AG04450 (cell line): ENCODE data around the gene THOC2. TPM values are rescaled to one million over a fixed set of nuclear protein-coding genes. Genes with fewer than 3 reads are reported as not detected.

Experiments
- CTCF ChIA-PET: fragments of 300-600, 350-600 bp; formaldehyde crosslinking; extraction: SDS; loops from one replicate; lab custom pipeline; 2022; ENCODE audit warnings: antibody characterized with exemption, inconsistent platforms; lab: Charles Lee
- POLR2A ChIA-PET: fragments of 350-600 bp; formaldehyde crosslinking; extraction: SDS; loops from one replicate; lab custom pipeline; 2021; ENCODE audit warnings: antibody characterized with exemption, inconsistent platforms; lab: Yijun Ruan, JAX
- DNase-seq: peaks from one replicate; pipeline ENCODE4 v3.0.0-alpha.2; 2011; ENCODE audit warnings: low read depth, low spot score
- H3K27ac ChIP-seq: one replicate; pipeline ENCODE4 v1.5.1; 2012; ENCODE audit warnings: low read depth, low read length, control low read depth
- H3K27me3 ChIP-seq: one replicate; pipeline ENCODE4 v1.6.0; 2012; ENCODE audit warnings: low read length; ENCODE audit not compliant: control insufficient read depth, insufficient read depth
- H3K4me3 ChIP-seq: 2 replicates; pipeline ENCODE4 v1.5.1; 2011; ENCODE audit warnings: mild to moderate bottlenecking, low read depth, low read length, control low read depth
- H3K9me3 ChIP-seq: 2 replicates; pipeline ENCODE4 v1.5.1; 2012; ENCODE audit warnings: low read length; ENCODE audit not compliant: control insufficient read depth, insufficient read depth
- polyA plus RNA-seq: library from polyadenylated mRNA; depleted of rRNA; stranded (reverse); fragments of >200 nt; gene quantifications from 2 replicates; pipeline ENCODE4 v1.2.3, GENCODE V29; 2011; rRNA removed
- small RNA-seq: library from RNA; depleted of rRNA; stranded (forward); fragments of <200 nt; gene quantifications from one replicate; pipeline ENCODE3, GENCODE V24; 2012; ENCODE audit warnings: low read depth; ENCODE audit not compliant: insufficient read length
- TF ChIP-seq, protein P1 (sequence below): IDR thresholded peaks from 2 replicates; pipeline ENCODE4 v1.5.1; 2011; ENCODE audit warnings: low read depth, low read length, control low read depth, inconsistent platforms

The THOC2 gene
- polyA plus RNA-seq, 1 experiment: 91.2 TPM

DNA sequence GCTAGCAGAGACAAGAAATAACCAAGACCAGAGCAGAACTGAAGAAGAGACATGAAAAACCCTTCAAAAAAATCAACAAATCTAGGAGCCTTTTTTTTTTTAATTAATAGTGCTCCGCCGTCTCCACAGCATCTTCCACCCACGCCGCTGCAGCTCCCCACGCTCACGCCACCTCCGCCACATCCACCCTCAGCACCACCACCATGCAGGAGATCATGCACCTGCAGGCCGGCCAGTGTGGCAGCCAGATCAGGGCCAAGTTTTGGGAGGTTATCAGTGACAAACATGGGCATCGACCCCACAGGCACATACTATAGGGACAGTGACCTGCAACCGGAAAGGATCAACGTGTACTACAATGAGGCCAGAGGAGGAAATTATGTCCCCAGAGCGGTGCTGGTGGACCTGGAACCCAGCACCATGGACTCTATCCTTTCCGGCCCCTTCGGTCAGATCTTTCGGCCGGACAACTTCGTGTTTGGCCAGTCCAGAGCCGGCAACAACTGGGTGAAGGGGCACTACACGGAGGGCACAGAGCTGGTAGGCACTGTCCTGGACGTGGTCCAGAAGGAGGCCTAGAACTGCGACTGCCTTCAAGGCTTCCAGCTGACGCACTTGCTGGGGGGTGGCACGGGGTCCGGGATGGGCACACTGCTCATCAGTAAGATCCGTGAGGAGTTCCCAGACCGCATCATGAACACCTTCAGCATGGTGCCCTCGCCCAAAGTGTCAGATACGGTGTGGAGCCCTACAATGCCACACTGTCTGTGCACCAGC is 171.2 kb downstream of the THOC2 start:
- H3K9me3 ChIP-seq: no peaks in the 10 kb centered on the region; the same call in 1 of the 2 replicates
- H3K27ac ChIP-seq: no peak overlapping the region
- ChIA-PET CTCF (no interaction called here), POLR2A (no interaction called here)
- TF ChIP-seq, protein P1, sequence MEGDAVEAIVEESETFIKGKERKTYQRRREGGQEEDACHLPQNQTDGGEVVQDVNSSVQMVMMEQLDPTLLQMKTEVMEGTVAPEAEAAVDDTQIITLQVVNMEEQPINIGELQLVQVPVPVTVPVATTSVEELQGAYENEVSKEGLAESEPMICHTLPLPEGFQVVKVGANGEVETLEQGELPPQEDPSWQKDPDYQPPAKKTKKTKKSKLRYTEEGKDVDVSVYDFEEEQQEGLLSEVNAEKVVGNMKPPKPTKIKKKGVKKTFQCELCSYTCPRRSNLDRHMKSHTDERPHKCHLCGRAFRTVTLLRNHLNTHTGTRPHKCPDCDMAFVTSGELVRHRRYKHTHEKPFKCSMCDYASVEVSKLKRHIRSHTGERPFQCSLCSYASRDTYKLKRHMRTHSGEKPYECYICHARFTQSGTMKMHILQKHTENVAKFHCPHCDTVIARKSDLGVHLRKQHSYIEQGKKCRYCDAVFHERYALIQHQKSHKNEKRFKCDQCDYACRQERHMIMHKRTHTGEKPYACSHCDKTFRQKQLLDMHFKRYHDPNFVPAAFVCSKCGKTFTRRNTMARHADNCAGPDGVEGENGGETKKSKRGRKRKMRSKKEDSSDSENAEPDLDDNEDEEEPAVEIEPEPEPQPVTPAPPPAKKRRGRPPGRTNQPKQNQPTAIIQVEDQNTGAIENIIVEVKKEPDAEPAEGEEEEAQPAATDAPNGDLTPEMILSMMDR: no peak
- no peak for DNase-seq
- H3K27me3 ChIP-seq: no peaks in the 10 kb centered on the region
- no peak overlapping the region for H3K4me3 ChIP-seq

DNA sequence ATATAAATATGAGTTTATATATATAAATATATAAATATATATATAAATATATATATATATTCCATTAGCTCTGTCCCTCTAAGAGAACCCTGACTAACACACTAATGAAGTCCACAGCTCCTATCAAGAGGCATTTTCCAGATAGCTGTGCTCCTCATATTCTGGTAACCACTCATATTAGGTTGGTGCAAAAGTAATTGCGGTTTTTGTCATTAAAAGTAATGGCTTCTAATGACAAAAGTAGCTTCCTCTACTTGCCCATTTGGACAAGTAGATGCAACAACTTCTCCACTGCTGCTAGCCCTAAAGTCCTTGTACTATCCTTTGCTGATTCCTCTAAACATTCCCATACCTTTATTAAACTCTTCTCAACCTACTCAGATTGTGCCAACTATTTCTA is 182.0 kb downstream of the THOC2 start:
- no peaks in the 10 kb centered on the region for H3K27me3 ChIP-seq
- CTCF ChIA-PET: no interaction called here
- no peak overlapping the region for H3K4me3 ChIP-seq
- no peak for DNase-seq
- H3K27ac ChIP-seq: no peak overlapping the region
- POLR2A ChIA-PET: no interaction called here
- TF ChIP-seq, protein P1: no peak
- H3K9me3 ChIP-seq: no peaks in the 10 kb centered on the region

Small RNA genes lying within 50 kb of the gene (small RNA-seq; reads per million reads assigned to genes)
- gene AL030996.1 (not detected), gene RNU7-69P (not detected)

Other genes with a start within 250 kb of the THOC2 start
- 15.8 and 18.6 TPM in 2 replicates for gene XIAP, start 127.0 kb upstream of the THOC2 start, polyA plus RNA-seq
- 36.9 and 56.2 TPM in 2 replicates for gene STAG2, start 228.7 kb upstream of the THOC2 start, polyA plus RNA-seq